ENCODE results near the gene SNPH.

SNPH gene

GRCh38 chr20:1274485-1275311 lies 8.6 kb downstream of the SNPH start:
- no peak overlapping the region for H3K27ac ChIP-seq
- no peak for TF ChIP-seq CTCF (conservative IDR thresholded peaks at IDR 0.05)

GRCh38 chr20:1275919-1276318 lies 9.8 kb downstream of the SNPH start:
- TF ChIP-seq CTCF (conservative IDR thresholded peaks at IDR 0.05), result no peak
- no peak overlapping the region for H3K27ac ChIP-seq

- TF ChIP-seq CTCF (conservative IDR thresholded peaks at IDR 0.05), result no peak
- no peak overlapping the region for H3K27ac ChIP-seq
Observed at GRCh38 chr20:1277529-1278322, 11.6 kb downstream of the SNPH start.

GRCh38 chr20:1278993-1279392 lies 12.9 kb downstream of the SNPH start:
- no peak for TF ChIP-seq CTCF (conservative IDR thresholded peaks at IDR 0.05)

GRCh38 chr20:1280195-1281102 lies 14.4 kb downstream of the SNPH start:
- H3K27ac ChIP-seq, result peak overlapping the region; percentile 60
- TF ChIP-seq CTCF (conservative IDR thresholded peaks at IDR 0.05), result no peak

More at GRCh38 chr20:1278993-1279392, 12.9 kb downstream of the SNPH start:
- no peak overlapping the region for H3K27ac ChIP-seq

GRCh38 chr20:1281279-1282057 lies 15.4 kb downstream of the SNPH start:
- H3K27ac ChIP-seq, result peak overlapping the region; percentile 60
- TF ChIP-seq CTCF (conservative IDR thresholded peaks at IDR 0.05), result no peak
